Loucy (cell line): ENCODE measurements around the gene ARSG.

Source experiments
- H2AFZ ChIP-seq: fragments of 200-600 bp; sonication (generic); 2 replicates; pipeline ENCODE4 v1.6.0; 2016; ENCODE audit warnings: antibody characterized with exemption, mild to moderate bottlenecking, low read length, moderate library complexity
- H3F3A ChIP-seq: fragments of 200-600 bp; 2 replicates; pipeline ENCODE4 v1.6.0; 2016; ENCODE audit warnings: antibody characterized with exemption, low read depth, mild to moderate bottlenecking
- H3K27me3 ChIP-seq: fragments of 200-600 bp; sonication (generic); 2 replicates; pipeline ENCODE4 v1.6.1; 2014; ENCODE audit warnings: low read length, mild to moderate bottlenecking; ENCODE audit not compliant: insufficient read depth, poor library complexity, severe bottlenecking
- H3K36me3 ChIP-seq: fragments of 200-600 bp; sonication (generic); 2 replicates; pipeline ENCODE4 v1.6.1; 2016; ENCODE audit warnings: low read length; ENCODE audit not compliant: insufficient read depth
- H3K4me1 ChIP-seq: fragments of 200-600 bp; sonication (generic); 2 replicates; pipeline ENCODE4 v1.5.1; 2014; ENCODE audit warnings: low read length, mild to moderate bottlenecking; ENCODE audit not compliant: insufficient read depth, poor library complexity, severe bottlenecking
- H3K4me2 ChIP-seq: fragments of 200-600 bp; sonication (generic); 2 replicates; pipeline ENCODE4 v1.6.0; 2014; ENCODE audit warnings: antibody characterized with exemption, low read length, low read depth, mild to moderate bottlenecking; ENCODE audit not compliant: poor library complexity, severe bottlenecking
- H3K4me3 ChIP-seq: fragments of 200-600 bp; sonication (generic); 2 replicates; pipeline ENCODE4 v1.5.1; 2014; ENCODE audit warnings: low read length, mild to moderate bottlenecking, mixed read lengths; ENCODE audit not compliant: poor library complexity, severe bottlenecking
- H3K79me2 ChIP-seq: fragments of 200-600 bp; sonication (generic); 2 replicates; pipeline ENCODE4 v1.6.1; 2014; ENCODE audit warnings: low read length; ENCODE audit not compliant: insufficient read depth
- H3K9ac ChIP-seq: fragments of 200-600 bp; sonication (generic); 2 replicates; pipeline ENCODE4 v1.6.0; 2014; ENCODE audit warnings: mild to moderate bottlenecking, low read depth, low read length, moderate library complexity; ENCODE audit not compliant: poor library complexity, severe bottlenecking
- H3K9me2 ChIP-seq: fragments of 200-600 bp; sonication (generic); replicated peaks from 2 replicates; pipeline ENCODE4 v1.6.1; 2016; ENCODE audit warnings: low read depth, low read length, mixed read lengths
- H3K9me3 ChIP-seq: fragments of 200-600 bp; sonication (generic); 2 replicates; pipeline ENCODE4 v1.6.1; 2014; ENCODE audit warnings: mild to moderate bottlenecking, antibody characterized with exemption, low read length, low read depth; ENCODE audit not compliant: insufficient read depth
- H4K20me1 ChIP-seq: fragments of 200-600 bp; sonication (generic); 2 replicates; pipeline ENCODE4 v1.6.0; 2014; ENCODE audit warnings: antibody characterized with exemption, low read length, mild to moderate bottlenecking; ENCODE audit not compliant: insufficient read depth, poor library complexity, severe bottlenecking
- CTCF ChIP-seq: fragments of 200-600 bp; sonication (generic); conservative IDR thresholded peaks from 2 replicates; pipeline ENCODE4 v1.5.1; 2014; ENCODE audit warnings: mild to moderate bottlenecking, antibody characterized with exemption, low read length
- EZH2phosphoT487 ChIP-seq: fragments of 200-600 bp; IDR thresholded peaks from 2 replicates; pipeline ENCODE4 v1.6.1; 2018; ENCODE audit warnings: antibody characterized with exemption, mild to moderate bottlenecking, moderate library complexity, borderline replicate concordance

ARSG gene

GRCh38 chr17:68462381-68463210, 171.3 kb downstream of the ARSG start:
- Histone ChIP-seq H2AFZ (peak overlapping the region; percentile 40), H3K4me2 (peak overlapping the region; percentile 47), H3K4me3 (no peak overlapping the region)

GRCh38 chr17:68463211-68464019, 172.1 kb downstream of the ARSG start:
- TF ChIP-seq CTCF (peak; percentile 10; the same call in 1 of the 2 replicates), EZH2phosphoT487 (no peak)
- Histone ChIP-seq H3K4me1 (peaks cover 31% of the 10 kb centered on the region), H3K4me2 (no peak overlapping the region)

More at GRCh38 chr17:68462381-68463210, 171.3 kb downstream of the ARSG start:
- H3K79me2 ChIP-seq: no peaks in the 10 kb centered on the region
- H3K9me2 ChIP-seq: no peaks in the 10 kb centered on the region
- H3K27me3 ChIP-seq: no peaks in the 10 kb centered on the region
- H3K9ac ChIP-seq: peak overlapping the region; percentile 50
- H3K9me3 ChIP-seq: no peaks in the 10 kb centered on the region
- peaks cover 37% of the 10 kb centered on the region for H3K4me1 ChIP-seq
- H3F3A ChIP-seq: no peaks in the 10 kb centered on the region
- H4K20me1 ChIP-seq: no peaks in the 10 kb centered on the region
- no peaks in the 10 kb centered on the region for H3K36me3 ChIP-seq
- TF ChIP-seq EZH2phosphoT487 (no peak), CTCF (peak; percentile 72)

GRCh38 chr17:68468334-68468733, 177.0 kb downstream of the ARSG start:
- H3K9me2 ChIP-seq: no peaks in the 10 kb centered on the region
- H3K9ac ChIP-seq: no peak overlapping the region
- no peak overlapping the region for H3K4me2 ChIP-seq
- H3K27me3 ChIP-seq: no peaks in the 10 kb centered on the region
- no peak overlapping the region for H3K4me3 ChIP-seq
- no peaks in the 10 kb centered on the region for H3F3A ChIP-seq
- no peaks in the 10 kb centered on the region for H3K79me2 ChIP-seq
- H3K4me1 ChIP-seq: no peaks in the 10 kb centered on the region
- H3K36me3 ChIP-seq: no peaks in the 10 kb centered on the region
- no peaks in the 10 kb centered on the region for H3K9me3 ChIP-seq
- TF ChIP-seq EZH2phosphoT487 (no peak), CTCF (no peak)
- H2AFZ ChIP-seq: no peak overlapping the region
- H4K20me1 ChIP-seq: no peaks in the 10 kb centered on the region

More at GRCh38 chr17:68463211-68464019, 172.1 kb downstream of the ARSG start:
- no peak overlapping the region for H3K9ac ChIP-seq
- H3K9me3 ChIP-seq: no peaks in the 10 kb centered on the region
- H2AFZ ChIP-seq: no peak overlapping the region
- H3F3A ChIP-seq: no peaks in the 10 kb centered on the region
- H3K9me2 ChIP-seq: no peaks in the 10 kb centered on the region
- no peaks in the 10 kb centered on the region for H4K20me1 ChIP-seq
- no peak overlapping the region for H3K4me3 ChIP-seq
- no peaks in the 10 kb centered on the region for H3K36me3 ChIP-seq
- H3K27me3 ChIP-seq: no peaks in the 10 kb centered on the region
- H3K79me2 ChIP-seq: no peaks in the 10 kb centered on the region
